Heart left ventricle (tissue), 16 donors: ENCODE data around the gene SEL1L2. TPM values are rescaled to one million over a fixed set of nuclear protein-coding genes. Genes with fewer than 3 reads are reported as not detected.
A peak's percentile ranks its signal among the peaks of the same experiment; 100 is the strongest.

ENCODE experiments used
- ATAC-seq, 4 donors: fragments of 200-7000 bp; cut with Tn5 transposase; one replicate each; pipeline ENCODE4 v1.9.1; 2020 to 2022; ENCODE audit warnings: moderate library complexity in 4 of 4, mild to moderate bottlenecking in 3 of 4, moderate number of reproducible peaks in 1 of 4
- DNase-seq, 5 donors: peaks; one replicate each; pipeline ENCODE4 v3.0.0-alpha.2; 2020
- H3K27ac ChIP-seq, 12 donors: fragments of 200-600 bp; sonication (generic) in 4 of 12; one replicate each; pipeline versions ENCODE4 v1.5.0 to v1.8.0; 2016 to 2022; ENCODE audit warnings: mild to moderate bottlenecking in 2 of 12
- H3K27me3 ChIP-seq, 9 donors: fragments of 200-600 bp; sonication (generic) in 2 of 9; one replicate each; pipeline versions ENCODE4 v1.5.1 to v1.8.0; 2016 to 2022; ENCODE audit warnings: mild to moderate bottlenecking in 3 of 9
- H3K36me3 ChIP-seq, 9 donors: fragments of 200-600 bp; sonication (generic) in 2 of 9; one replicate each; pipeline versions ENCODE4 v1.5.0 to v1.8.0; 2018 to 2022; ENCODE audit warnings: mild to moderate bottlenecking in 2 of 9
- H3K4me1 ChIP-seq, 12 donors: fragments of 200-600 bp; sonication (generic) in 4 of 12; one replicate each; pipeline versions ENCODE4 v1.5.0 to v1.8.0; 2016 to 2022; ENCODE audit warnings: mild to moderate bottlenecking in 3 of 12
- H3K4me3 ChIP-seq, 12 donors: fragments of 200-600 bp; sonication (generic) in 4 of 12; one replicate each; pipeline versions ENCODE4 v1.5.0 to v1.8.0; 2017 to 2022; ENCODE audit warnings: mild to moderate bottlenecking in 9 of 12, moderate library complexity in 4 of 12
- H3K9me3 ChIP-seq, 12 donors: fragments of 200-600 bp; sonication (generic) in 4 of 12; one replicate each; pipeline versions ENCODE4 v1.5.0 to v1.8.0; 2016 to 2022; ENCODE audit warnings: mild to moderate bottlenecking in 1 of 12
- POLR2A ChIP-seq, 2 donors: fragments of 450-650 bp; IDR thresholded peaks; one replicate each; pipeline ENCODE4 v1.6.1; 2017; ENCODE audit warnings: antibody characterized with exemption in 2 of 2, mild to moderate bottlenecking in 2 of 2, moderate library complexity in 2 of 2
- WGBS, 4 donors: extraction: QIAGEN DNeasy Blood & Tissue Kit in 2 of 4; methylation state at CpG; one replicate each; pipeline versions ENCODE4 v1.1.5 to v1.1.7; 2013 to 2018; 5-methylcytosine and 5-hydroxymethylcytosine counted together
- intact Hi-C, 10 donors: fragments of 100-400 bp; cut with DNase I; formaldehyde crosslinking; loops; one replicate each; pipeline versions ENCODE4 v1.11.1 to v1.14.2; 2022
- polyA plus RNA-seq, 2 donors: library from polyadenylated mRNA; stranded (reverse); fragments of 200-250 nt; gene quantifications; one replicate each; pipeline ENCODE4 v1.2.3, GENCODE V29; 2013
- total RNA-seq, 9 donors: library from RNA; depleted of rRNA in 2 of 9; stranded (reverse); fragments of >200 nt in 2 of 9; fragmentation: NEBNext Ultra II Directional in 3 of 9; extraction: Animal tissue kit (Norgen Biotek cat#: 25700) in 3 of 9; gene quantifications; one replicate each; pipeline versions ENCODE4 v1.1.0 to v1.2.4, GENCODE V29; 2016 to 2023
- TF ChIP-seq, protein P1 (sequence below), 12 donors: fragments of 200-600 bp; sonication (generic) in 4 of 12; IDR thresholded peaks; one replicate each; pipeline versions ENCODE4 v1.5.0 to v1.8.0; 2018 to 2022; ENCODE audit warnings: antibody characterized with exemption in 12 of 12, mild to moderate bottlenecking in 5 of 12
- donor health status: ischemic (EF 13 %, LVEDD 7.1; RV severe dilation, severe dysfunction).
- donor health status: healthy with polysubstance abuse.
- donor health status: DM: no; HTN: yes; CAD: no.
- donor health status: DM: no; HTN: no; CAD: no.
- donor health status: ischemic (EF 25% LVEDD 6.9; RV normal size, moderate dysfunction).
- donor health status: ischemic (EF 25% LVEDD 5.7; RV mildly dilated, moderate dysfunction).
- donor health status: healthy.
- donor health status: DM: yes; HTN: yes; CAD: no.
- donor health status: ischemic (EF 35%, LVEDD 5.7; RV mildly dilated, moderate dysfunction).
- donor health status: nonischemic (EF 11% LVEDD 7.7; RV severe dilation, severe dysfunction).
- donor health status: DM: yes; HTN: yes; CAD: no.
- donor health status: PGD.
- donor health status: ischemic (EF 29% LVEDD 5.4; RV normal size, mild dysfunction).
- donor health status: nonischemic (EF 23%, LVEDD 6.1; RV moderate dilation, normal function).

SEL1L2 gene
- total and polyA plus RNA-seq, 11 donors: 0.59 to 10.5 (median 2.5) TPM; not detected in 1

DNA sequence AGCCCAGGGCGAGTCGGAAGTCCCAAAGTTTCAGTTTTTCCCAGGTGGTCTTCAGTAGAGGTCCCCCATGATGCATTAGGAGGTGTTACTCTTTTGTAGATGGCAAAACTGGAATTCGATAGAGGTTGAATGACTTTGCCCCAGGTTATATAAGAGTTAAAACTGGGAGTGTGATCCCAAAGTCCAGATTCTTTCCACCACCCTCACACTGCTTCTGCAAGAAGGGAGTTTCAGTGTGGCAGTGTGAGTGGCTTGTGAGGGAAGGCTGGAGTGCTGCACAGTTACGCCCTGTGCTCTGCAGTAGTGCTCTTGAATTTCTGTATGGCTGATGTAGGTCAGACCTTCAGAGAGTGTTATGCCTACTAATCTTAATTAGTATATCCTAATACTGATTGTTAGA, 175.7 kb downstream of the SEL1L2 start:
- intact Hi-C loops: no loop called here
- TF ChIP-seq, protein P1, sequence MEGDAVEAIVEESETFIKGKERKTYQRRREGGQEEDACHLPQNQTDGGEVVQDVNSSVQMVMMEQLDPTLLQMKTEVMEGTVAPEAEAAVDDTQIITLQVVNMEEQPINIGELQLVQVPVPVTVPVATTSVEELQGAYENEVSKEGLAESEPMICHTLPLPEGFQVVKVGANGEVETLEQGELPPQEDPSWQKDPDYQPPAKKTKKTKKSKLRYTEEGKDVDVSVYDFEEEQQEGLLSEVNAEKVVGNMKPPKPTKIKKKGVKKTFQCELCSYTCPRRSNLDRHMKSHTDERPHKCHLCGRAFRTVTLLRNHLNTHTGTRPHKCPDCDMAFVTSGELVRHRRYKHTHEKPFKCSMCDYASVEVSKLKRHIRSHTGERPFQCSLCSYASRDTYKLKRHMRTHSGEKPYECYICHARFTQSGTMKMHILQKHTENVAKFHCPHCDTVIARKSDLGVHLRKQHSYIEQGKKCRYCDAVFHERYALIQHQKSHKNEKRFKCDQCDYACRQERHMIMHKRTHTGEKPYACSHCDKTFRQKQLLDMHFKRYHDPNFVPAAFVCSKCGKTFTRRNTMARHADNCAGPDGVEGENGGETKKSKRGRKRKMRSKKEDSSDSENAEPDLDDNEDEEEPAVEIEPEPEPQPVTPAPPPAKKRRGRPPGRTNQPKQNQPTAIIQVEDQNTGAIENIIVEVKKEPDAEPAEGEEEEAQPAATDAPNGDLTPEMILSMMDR (IDR thresholded peaks at IDR 0.05): no peak
- TF ChIP-seq POLR2A (IDR thresholded peaks at IDR 0.05): no peak
- ATAC-seq (peak in 1 of 4 donors; percentile 23), DNase-seq (no peak)
- Histone ChIP-seq H3K27ac (no peak overlapping the region), H3K4me1 (peaks cover 0 to 2% (median 0%) of the 10 kb centered on the region in 12 donors), H3K36me3 (peaks cover 0 to 98% (median 92%) of the 10 kb centered on the region in 9 donors), H3K27me3 (no peaks in the 10 kb centered on the region), H3K9me3 (no peaks in the 10 kb centered on the region), H3K4me3 (no peak overlapping the region)
- WGBS, 4 donors: 66 to 89% (median 85%) methylated on average over 4 of the region's 4 CpGs

DNA sequence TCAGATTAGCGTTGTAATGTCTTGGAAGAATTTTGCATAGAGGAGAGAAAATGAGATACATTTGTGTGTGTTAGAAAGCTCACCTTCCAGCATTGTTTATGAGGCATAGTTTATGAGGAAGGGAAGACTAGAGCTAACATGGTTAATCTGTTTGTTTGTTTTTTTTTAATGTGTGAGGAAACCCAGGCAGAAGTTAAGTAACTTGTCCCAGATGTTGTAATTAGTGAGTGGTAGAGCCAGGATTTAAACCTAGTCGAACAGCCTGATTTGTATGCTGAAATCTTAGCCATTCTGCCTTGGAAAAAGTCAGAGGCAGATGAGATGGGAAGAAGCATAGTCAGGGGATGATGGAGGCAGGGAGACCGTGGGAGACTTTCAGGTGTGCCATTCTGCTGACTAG, 176.5 kb downstream of the SEL1L2 start:
- DNase-seq (no peak), ATAC-seq (no peak)
- intact Hi-C loops: no loop called here
- H3K4me1 ChIP-seq: peaks cover 0 to 9% (median 0%) of the 10 kb centered on the region in 12 donors
- H3K4me3 ChIP-seq: no peak overlapping the region
- no peaks in the 10 kb centered on the region for H3K9me3 ChIP-seq
- 69 to 88% (median 80%) methylated on average over 3 of the region's 3 CpGs for WGBS, 4 donors
- no peaks in the 10 kb centered on the region for H3K27me3 ChIP-seq
- no peak overlapping the region for H3K27ac ChIP-seq
- TF ChIP-seq, protein P1 (IDR thresholded peaks at IDR 0.05): no peak
- no peak for TF ChIP-seq POLR2A (IDR thresholded peaks at IDR 0.05)
- peaks cover 0 to 100% (median 99%) of the 10 kb centered on the region in 9 donors for H3K36me3 ChIP-seq

DNA sequence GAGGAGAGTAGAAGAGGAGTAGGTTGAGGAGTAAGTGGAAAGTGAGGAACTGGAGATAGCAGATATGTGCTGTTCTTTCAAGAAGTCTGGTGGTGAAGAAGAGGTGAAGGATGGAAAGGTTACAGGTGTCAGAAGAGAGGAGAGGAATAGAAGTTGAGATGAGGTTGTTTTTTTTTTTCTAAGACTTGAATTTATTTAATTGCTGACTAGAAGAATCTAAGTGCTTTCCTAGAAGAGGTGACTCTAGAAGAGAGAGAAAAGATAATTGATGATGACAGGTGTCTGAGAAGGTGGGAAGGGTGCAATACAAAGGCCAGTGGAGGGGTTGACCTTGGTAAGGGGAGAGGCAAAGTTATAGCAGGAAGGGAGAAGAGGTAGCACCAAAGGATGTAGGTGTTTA, 180.0 kb downstream of the SEL1L2 start:
- no peaks in the 10 kb centered on the region for H3K27me3 ChIP-seq
- no peak overlapping the region for H3K27ac ChIP-seq
- TF ChIP-seq, protein P1 (IDR thresholded peaks at IDR 0.05): no peak
- TF ChIP-seq POLR2A (IDR thresholded peaks at IDR 0.05): no peak
- no peak for DNase-seq
- intact Hi-C loops: no loop called here
- H3K4me1 ChIP-seq: peaks cover 0 to 12% (median 0%) of the 10 kb centered on the region in 12 donors
- no peaks in the 10 kb centered on the region for H3K9me3 ChIP-seq
- peaks cover 0 to 100% (median 98%) of the 10 kb centered on the region in 9 donors for H3K36me3 ChIP-seq
- no peak for ATAC-seq
- no peak overlapping the region for H3K4me3 ChIP-seq

DNA sequence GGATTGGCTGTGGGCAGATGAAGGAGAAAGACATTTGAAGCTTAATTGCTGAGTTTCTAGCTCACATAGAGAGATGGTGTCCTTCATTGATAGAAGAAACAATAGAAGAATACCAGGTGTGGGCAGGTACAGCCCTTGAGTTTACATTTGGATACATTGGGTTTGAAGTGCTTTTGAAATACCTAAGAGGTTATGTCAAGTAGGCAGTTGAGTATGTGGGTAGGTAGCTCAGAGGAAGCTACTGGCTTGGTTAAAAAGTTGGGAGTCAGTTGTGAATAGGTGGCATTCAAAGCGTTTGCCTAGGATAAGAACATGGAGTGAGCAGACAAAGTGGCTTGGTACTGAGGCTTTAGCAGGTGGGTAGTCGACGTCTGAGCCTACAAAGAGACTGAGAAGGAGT, 180.6 kb downstream of the SEL1L2 start:
- peaks cover 0 to 100% (median 98%) of the 10 kb centered on the region in 9 donors for H3K36me3 ChIP-seq

More for the DNA sequence above, 180.6 kb downstream of the SEL1L2 start:
- no peaks in the 10 kb centered on the region for H3K9me3 ChIP-seq
- H3K27me3 ChIP-seq: no peaks in the 10 kb centered on the region
- no peak overlapping the region for H3K4me3 ChIP-seq
- no peak for DNase-seq
- intact Hi-C loops: no loop called here
- ATAC-seq: no peak
- H3K27ac ChIP-seq: peak overlapping the region in 3 of 12 donors; percentile 23 to 33 (median 24)
- 90 to 96% (median 94%) methylated on average over 3 of the region's 3 CpGs for WGBS, 4 donors
- peaks cover 0 to 12% (median 0%) of the 10 kb centered on the region in 12 donors for H3K4me1 ChIP-seq
- TF ChIP-seq POLR2A (IDR thresholded peaks at IDR 0.05): no peak
- TF ChIP-seq, protein P1 (IDR thresholded peaks at IDR 0.05): no peak
